BE2C (cell line): ENCODE data around the gene KCTD11.

Source experiments
- DNase-seq: peaks from one replicate; pipeline ENCODE4 v3.0.0-alpha.2; 2020
- H3K27me3 ChIP-seq: fragments of 250-450 bp; sonication (Bioruptor Pico); 2 replicates; pipeline ENCODE4 v1.5.1; 2020; ENCODE audit warnings: mild to moderate bottlenecking
- H3K36me3 ChIP-seq: fragments of 250-450 bp; sonication (Bioruptor Pico); 2 replicates; pipeline ENCODE4 v1.5.1; 2020; ENCODE audit warnings: mild to moderate bottlenecking
- H3K4me1 ChIP-seq: fragments of 250-450 bp; sonication (Bioruptor Pico); 2 replicates; pipeline ENCODE4 v1.5.1; 2020
- H3K4me3 ChIP-seq: 2 replicates; pipeline ENCODE4 v1.5.1; 2011; ENCODE audit warnings: low read depth, low read length
- H3K9me3 ChIP-seq: fragments of 250-450 bp; sonication (Bioruptor Pico); 2 replicates; pipeline ENCODE4 v1.5.1; 2020
- CTCF ChIP-seq: IDR thresholded peaks from 2 replicates; pipeline ENCODE4 v1.5.1; 2012; ENCODE audit warnings: mild to moderate bottlenecking, low read depth, low read length

Gene KCTD11

GRCh38 chr17:7309628-7310027 is 42.3 kb upstream of the KCTD11 start:
- DNase-seq: no peak
- Histone ChIP-seq H3K27me3 (no peaks in the 10 kb centered on the region), H3K9me3 (no peaks in the 10 kb centered on the region), H3K4me3 (peak overlapping the region; percentile 86), H3K4me1 (no peaks in the 10 kb centered on the region), H3K36me3 (peaks cover 53% of the 10 kb centered on the region)
- TF ChIP-seq CTCF: no peak

- Histone ChIP-seq H3K4me1 (no peaks in the 10 kb centered on the region), H3K9me3 (no peaks in the 10 kb centered on the region), H3K4me3 (no peak overlapping the region), H3K27me3 (no peaks in the 10 kb centered on the region), H3K36me3 (peaks cover 53% of the 10 kb centered on the region)
- no peak for TF ChIP-seq CTCF
- no peak for DNase-seq
Observed at GRCh38 chr17:7311110-7311705, 40.8 kb upstream of the KCTD11 start.

- TF ChIP-seq CTCF: no peak
- Histone ChIP-seq H3K9me3 (no peaks in the 10 kb centered on the region), H3K4me3 (no peak overlapping the region), H3K4me1 (no peaks in the 10 kb centered on the region), H3K36me3 (peaks cover 54% of the 10 kb centered on the region), H3K27me3 (no peaks in the 10 kb centered on the region)
- no peak for DNase-seq
Observed at GRCh38 chr17:7312432-7313087, 39.4 kb upstream of the KCTD11 start.

- H3K9me3 ChIP-seq: no peaks in the 10 kb centered on the region
- DNase-seq: peak; percentile 27
- no peaks in the 10 kb centered on the region for H3K27me3 ChIP-seq
- 0 out of 2 replicates have a peak, but pooled peaks have one; percentile 12 for TF ChIP-seq CTCF
- no peak overlapping the region for H3K4me3 ChIP-seq
- H3K4me1 ChIP-seq: no peaks in the 10 kb centered on the region
- peaks cover 51% of the 10 kb centered on the region for H3K36me3 ChIP-seq
Observed at GRCh38 chr17:7313088-7313889, 38.7 kb upstream of the KCTD11 start.

GRCh38 chr17:7313890-7314718 is 37.9 kb upstream of the KCTD11 start:
- Histone ChIP-seq H3K9me3 (no peaks in the 10 kb centered on the region), H3K4me1 (no peaks in the 10 kb centered on the region), H3K27me3 (no peaks in the 10 kb centered on the region), H3K4me3 (peak overlapping the region; percentile 68), H3K36me3 (peaks cover 42% of the 10 kb centered on the region)
- TF ChIP-seq CTCF: no peak
- DNase-seq: no peak
